GM21515 (cell line): ENCODE data around the gene ANKRD11.
"Not testable (repeated sequence)": the region's sequence is repeated elsewhere in the genome, so short reads cannot be mapped to it uniquely, and the experiment has no call there.

Experiments used
- ATAC-seq: cut with Tn5 transposase; IDR thresholded peaks from one replicate; pipeline ENCODE4 v1.9.1; 2021; ENCODE audit not compliant: unreplicated experiment

The ANKRD11 gene

DNA sequence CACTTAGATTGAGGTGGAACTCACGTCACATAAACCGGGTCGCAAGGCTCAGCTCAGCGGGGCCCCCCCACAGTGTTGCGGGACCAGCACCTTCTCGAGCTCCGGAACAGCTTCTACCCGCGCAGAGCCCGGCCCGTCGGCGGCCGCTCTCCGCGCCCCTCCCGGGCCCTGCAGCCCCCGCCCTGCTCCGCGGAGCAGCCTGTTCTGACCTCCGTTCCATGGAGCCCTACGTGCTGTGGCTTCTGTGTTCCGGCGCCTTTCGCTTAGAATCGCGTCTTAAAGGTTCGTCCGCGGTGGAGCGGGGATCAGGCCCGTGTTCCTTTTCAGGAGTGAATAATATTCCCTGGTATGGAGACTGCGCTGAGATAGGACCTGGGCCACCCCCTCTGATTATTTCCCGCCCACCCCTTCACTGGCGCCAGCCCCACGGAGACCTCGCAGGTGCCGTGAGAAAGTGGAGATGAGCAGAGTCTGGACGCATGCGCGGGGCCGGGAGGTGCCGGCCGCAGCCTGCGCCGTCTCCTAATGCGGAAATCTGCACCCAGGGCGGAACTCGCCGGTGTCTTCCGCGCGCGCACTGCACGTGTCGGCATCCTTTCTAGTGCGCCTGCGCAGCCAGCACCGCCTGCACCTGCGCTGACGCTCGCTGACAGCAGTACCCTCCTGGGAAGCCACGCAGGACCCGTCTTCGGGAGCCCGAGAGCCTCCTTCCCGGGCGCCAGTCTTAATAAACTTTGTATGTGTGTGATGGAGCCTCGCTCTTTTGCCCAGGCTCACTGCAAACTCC lies 242.0 kb downstream of the ANKRD11 start:
- no peak for ATAC-seq

DNA sequence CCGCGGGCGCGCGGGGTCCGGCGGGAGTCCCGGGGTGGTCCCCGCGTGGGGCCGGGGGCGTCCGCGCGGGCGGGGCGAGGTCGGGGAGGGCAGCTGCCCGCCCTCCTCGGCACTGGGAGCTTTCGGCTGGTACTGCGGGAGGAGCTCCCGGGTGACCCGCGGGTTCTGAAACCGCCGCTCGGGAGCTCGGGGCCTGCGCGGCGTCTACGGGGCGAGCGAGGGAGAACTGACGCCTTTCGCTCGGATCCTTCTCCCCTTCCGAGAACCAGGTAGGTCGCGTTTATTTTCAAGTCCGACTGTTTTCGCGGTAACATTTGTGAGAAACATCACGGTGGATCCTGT lies 242.7 kb downstream of the ANKRD11 start:
- peak; percentile 20 for ATAC-seq

DNA sequence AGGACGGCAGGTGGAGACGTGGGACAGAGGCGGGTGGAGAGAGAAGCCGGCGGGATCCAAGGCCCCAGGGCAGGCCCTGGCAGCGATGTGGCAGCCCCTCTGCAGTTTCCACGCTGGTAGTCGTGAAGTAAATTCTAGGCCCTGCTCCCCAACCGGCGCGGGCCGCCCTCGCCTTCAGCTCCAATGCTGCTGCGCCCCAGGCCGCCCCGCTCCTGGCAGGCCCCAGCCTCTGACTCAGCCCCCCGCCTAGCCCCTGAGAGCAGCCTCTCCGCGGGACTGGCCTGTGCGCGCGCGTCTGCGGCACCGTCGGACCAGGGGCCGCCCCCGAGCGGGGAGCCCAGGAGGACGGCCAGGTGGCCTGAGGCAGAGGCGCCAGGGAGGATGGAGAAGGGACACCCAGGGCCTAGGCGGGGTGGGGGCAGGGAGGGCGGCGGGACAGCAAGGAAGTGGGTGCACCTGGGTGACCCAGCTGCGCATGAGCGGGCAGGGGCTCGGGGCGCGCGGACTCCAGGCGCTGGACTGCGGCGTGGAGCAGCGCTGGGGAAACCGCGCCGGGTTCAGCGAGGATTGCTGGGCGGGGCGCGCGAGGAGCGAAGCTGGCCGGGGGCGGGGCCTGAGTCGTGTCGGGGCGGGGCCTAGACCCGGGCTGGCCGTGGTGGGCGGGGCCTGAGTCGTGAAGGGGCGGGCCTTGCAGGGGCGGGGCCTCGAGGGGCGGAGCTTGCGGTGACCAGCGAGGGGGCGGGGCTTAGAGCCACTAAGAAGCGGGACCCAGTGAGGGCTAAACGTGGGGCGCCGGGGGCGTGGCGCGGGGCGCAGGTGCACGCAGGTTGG lies 243.2 kb downstream of the ANKRD11 start:
- peak; percentile 56 for ATAC-seq

DNA sequence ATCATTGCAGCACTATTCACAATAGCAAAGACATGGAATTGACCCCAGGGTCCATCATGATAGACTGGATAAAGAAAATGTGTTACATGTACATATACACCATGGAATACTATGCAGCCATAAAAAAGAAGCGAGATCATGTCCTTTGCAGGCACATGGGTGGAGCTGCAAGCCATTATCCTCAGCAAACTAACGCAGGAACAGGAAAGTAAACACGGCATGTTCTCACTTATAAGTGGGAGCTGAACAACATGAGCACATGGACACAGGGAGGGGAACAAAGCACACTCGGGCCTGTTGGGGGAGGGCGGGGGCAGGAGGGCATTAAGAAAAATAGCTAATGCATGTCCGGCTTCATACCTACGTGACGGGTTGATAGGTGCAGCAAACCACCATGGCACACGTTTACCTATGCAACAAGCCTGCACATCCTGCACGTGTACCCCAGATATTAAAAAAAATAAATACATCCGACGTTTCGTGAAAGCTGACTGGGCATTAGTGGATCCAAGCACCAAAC lies 243.9 kb downstream of the ANKRD11 start:
- ATAC-seq, result no peak

DNA sequence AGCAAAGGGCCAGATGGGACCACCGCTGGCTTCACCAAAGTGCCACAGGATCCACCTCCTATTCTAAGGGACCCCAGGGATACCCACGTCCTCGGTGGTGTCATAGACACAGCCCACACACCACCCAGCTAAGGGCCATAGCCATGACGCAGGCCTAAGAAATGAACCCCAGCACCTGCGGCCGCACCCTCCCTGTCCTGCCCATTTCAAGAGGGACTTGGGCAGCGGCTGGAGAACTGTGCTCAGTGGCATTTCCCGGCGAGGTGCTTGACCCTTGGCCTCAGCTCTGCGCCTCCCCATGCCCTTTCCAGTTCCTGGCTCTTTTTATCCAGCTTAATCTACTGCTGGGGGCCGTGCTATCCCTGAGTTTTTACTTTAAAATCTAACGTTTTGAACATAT lies 245.6 kb downstream of the ANKRD11 start:
- ATAC-seq, result no peak

DNA sequence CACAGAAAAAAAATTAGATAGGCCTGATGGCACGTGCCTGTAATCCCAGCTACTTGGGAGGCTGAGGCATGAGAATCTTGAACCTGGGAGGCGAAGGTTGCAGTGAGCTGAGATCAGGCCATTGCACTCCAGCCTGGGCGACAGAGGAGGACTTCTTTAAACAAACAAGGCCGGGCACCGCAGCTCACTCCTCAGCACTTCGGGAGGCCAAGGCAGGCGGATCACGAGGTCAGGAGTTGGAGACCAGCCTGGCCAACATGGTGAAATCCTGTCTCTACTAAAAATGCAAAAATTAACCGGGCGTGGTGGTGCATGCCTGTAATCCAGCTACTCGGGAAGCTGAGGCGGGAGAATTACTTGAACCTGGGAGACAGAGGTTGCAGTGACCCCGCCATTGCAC lies 246.1 kb downstream of the ANKRD11 start:
- not testable (repeated sequence) for ATAC-seq

DNA sequence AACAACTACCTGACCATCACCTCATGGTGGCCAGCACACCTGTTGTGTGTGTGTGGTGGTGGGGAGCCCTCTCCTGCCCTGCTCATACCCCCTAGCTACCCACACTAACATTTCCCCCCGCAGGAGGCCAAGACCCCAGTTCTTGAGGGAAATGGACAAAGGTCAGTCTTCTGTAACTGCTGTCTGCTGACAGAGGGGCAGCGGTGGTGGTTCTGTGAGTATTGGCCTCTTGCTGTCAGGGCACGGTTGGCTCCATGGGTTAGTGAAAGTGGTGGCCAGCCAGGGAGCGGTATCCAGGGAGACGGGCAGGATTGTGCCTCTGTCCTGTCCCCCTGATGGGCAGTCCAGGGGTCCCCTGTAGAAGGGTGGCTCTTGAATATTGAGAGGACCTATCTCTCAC lies 246.7 kb downstream of the ANKRD11 start:
- ATAC-seq, result no peak

DNA sequence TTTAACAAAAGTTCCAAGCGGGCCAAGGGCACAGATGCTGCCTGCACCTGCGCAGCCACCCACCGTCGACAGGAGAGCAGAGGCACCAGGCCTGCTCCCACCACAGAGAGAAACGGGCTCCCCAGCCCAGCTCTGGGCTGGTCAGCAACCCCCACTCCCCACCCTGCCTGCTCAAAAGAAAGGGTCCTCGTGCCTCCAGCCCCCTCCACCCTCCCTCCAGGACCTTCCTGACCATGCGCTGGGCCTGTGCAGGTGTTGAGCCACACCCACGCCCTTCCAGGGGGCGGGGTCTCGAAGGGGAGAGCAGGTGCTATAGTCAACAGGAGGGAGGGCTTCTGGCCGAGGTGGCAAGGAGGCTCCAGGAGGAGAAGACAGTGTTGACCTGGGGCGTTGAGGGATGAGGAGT lies 247.6 kb downstream of the ANKRD11 start:
- ATAC-seq, result no peak

DNA sequence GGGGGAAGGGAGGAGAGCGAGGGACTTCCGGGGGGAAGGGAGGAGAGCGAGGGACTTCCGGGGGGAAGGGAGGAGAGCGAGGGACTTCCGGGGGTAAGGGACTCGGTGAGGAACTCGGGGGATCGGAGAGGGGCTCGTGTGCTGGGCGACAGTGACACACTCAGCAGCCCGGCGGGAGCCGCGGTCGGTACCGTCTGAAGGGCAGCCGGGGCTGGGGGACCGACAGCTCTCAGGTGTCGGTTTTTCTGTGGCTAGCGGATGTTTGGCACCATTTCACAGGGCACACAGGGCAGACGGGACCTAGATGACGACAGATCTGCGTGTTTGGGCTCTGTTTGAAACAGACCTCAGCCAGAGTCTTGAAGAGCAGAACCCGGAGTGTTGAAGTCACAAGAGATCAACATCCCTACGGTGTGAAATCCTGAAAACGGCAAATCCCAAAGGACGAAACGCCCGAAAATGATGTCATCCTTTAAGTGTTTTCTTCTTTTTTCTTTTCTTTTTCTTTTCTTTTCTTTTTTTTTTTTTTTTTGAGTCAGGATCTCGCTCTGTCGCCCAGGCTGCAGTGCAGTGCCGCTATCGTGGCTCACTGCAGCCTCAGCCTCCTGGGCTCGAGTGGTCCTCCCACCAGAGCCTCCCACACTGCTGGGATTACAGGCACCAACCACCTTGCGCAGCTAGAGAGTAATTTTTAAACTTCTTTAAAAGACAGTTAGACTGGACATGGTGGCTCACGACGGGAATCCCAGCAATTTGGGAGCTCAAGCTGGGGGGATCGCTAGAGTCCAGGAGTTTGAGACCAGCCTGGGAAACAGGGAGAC lies 249.0 kb downstream of the ANKRD11 start:
- ATAC-seq, result peak; percentile 62

DNA sequence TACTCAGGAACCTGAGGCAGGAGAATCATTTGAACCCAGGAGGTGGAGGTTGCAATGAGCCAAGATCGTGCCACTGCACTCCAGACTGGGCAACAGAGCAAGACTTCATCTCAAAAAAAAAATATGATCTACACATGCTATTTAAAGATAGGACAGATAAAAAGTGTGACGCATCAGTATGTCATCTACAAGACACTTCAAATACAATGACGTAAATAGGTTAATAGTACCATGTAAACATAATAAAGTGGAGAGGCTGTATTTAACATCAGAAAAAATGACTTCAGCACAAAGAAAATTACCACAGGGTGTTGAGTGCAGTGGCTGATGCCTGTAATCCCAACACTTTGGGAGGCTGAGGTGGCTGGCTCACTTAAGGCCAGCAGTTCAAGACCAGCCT lies 252.6 kb downstream of the ANKRD11 start:
- no peak for ATAC-seq

DNA sequence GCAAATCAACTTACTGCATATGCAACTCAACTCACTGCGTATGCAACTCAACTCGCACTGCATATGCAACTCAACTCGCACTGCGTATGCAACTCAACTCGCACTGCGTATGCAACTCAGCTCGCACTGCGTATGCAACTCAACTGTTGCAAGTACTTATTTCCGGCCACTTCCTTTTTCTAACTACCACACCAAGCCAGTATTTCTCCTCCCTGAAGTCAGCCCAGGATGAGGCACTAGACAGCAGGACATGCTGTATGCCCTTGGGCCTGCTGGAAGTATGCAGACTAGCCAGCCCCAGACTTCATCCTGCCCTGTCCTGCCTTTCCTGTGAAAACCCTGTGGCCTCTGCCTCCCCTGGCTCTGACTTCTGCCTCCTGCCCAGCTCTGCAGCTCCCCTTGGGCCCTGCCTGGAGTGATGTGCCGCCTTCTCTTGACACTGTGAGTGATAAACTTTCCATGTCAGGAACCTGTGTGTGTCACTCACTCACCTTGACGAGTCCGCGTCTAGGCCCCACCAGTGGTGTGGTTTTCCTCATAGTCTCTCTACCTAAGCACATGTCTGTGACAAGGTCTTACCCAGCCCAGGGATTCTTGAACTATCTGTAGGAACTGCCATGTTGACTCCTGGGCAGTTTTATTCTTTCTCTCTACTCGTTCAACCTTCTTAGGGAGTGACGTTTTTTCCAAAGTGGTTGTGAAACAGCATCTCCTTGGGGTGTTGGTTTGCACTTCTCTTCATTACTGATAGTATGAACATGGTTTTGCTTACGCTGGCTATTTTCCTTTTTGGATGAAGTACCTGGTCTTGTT lies 256.5 kb downstream of the ANKRD11 start:
- ATAC-seq, result no peak

DNA sequence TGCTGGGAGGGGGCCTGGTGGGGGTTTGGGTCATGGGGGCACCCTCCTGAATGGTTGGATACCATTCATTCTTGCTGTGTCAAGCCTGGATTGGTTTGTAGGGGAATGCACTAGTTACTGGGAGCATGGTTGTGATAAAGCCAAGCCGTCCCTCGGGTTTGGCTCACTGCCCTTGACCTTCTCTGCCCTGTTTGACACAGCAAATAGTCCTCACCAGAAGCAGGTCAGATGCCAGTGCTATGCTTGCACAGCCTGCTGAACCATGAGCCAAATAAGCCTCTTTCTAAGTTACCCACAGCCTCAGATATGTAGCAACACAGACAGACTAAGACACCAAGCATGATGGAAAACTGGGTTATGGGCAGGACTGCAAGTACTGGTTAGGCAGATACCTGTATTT lies 258.3 kb downstream of the ANKRD11 start:
- ATAC-seq, result no peak

DNA sequence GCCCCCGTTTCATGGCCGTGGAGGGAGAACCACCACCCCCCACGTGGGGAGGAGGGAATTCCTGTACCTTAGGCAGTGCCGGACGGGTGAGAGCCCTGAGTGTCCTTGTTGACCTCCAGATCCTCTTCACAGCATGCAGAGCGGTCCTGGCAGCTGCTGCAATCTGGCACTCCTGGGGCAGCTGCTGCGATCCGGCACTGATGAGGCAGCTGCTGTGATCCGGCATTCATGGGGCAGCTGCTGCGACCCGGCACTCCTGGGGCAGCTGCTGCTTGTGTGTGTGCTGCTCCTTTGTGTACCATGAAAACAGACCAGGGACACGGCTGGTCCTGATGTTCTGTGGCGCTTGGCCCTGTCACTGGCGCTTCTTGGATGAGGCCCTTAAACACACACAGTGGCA lies 260.1 kb downstream of the ANKRD11 start:
- ATAC-seq, result no peak

DNA sequence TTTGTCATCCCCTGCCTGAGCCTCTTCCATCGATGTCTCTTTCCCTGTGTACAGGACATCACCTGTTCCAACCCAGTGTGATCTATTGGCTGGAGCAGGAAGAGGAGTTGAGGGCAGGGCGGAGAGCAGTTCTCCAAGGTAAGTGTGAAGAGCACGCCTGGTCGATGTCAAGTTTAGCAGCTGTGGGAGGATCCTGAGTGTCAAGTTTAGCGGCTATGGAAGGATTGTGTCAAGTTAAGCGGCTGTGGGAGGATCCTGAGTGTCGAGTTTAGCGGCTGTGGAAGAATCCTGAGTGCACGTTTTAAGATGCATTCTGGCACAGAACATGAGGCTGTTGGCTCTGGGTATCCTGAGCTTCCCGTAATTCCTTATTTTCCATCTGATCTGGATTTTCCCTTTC lies 265.7 kb downstream of the ANKRD11 start:
- ATAC-seq, result no peak

DNA sequence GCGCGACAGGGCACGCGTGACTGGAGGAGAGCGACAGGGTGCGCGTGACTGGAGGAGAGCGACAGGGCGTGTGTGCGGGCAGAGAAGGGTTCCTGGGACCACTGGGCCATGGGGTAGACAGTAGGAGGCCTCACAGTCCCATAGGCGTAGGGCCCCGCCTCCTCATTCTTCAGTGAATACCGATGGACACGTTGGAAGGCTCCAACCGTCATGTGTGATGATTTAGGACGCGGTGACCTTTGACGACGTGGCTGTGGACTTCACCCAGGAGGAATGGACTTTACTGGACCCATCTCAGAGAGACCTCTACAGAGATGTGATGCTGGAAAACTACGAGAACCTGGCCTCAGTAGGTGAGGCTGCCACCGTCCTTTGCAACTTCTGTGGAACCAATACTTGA lies 267.4 kb downstream of the ANKRD11 start:
- ATAC-seq, result no peak

DNA sequence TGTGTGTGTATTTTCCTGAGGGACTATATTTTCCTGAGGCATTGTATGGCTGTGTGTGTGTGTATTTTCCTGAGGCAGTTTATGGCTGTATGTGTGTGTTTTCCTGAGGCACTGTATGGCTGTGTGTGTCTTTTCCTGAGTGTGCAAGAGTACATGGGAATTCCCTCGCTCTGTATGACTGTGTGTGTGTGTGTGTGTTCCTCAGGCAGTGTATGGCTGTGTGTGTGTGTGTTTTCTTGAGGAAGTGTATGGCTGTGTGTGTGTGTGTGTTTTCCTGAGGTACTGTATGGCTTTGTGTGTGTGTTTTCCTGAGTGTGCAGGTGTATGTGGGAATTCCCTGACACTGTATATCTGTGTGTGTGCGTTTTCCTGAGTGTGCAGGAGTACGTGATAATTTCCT lies 268.8 kb downstream of the ANKRD11 start:
- ATAC-seq, result no peak

DNA sequence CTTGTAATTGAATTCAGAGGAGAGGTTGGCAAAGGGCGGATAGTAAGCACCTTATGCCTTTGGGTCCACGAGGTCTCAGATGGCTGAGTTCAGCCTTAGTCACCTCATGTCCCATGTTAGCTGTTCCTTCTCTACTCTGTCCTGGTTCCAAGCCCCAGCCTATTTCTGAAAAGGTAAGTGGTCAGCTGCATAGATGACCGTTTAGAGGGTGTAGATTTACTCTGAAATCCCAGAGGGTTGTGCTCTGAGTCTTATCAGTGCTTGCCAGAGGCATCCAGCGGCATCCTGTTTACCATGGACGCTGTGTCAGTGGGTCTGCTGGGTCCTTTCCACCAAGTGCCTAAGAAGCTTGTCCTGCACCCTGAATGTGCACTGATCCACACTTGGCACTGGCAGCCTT lies 271.0 kb downstream of the ANKRD11 start:
- no peak for ATAC-seq
